Fibroblast of lung (primary cell): ENCODE results near the gene ZNF576. TPM values are rescaled to one million over a fixed set of nuclear protein-coding genes. Genes with fewer than 3 reads are reported as not detected.

Experiments
- DNase-seq, 2 donors: peaks; one replicate each; pipeline versions ENCODE4 v3.0.0 to v3.0.0-alpha.2; 2010; ENCODE audit warnings: low read depth in 2 of 2
- H2AFZ ChIP-seq: 2 replicates; pipeline ENCODE4 v1.5.1; 2012; ENCODE audit warnings: low read length, control low read depth, inconsistent platforms
- H3K27ac ChIP-seq: 2 replicates; pipeline ENCODE4 v1.5.1; 2011; ENCODE audit warnings: low read length, control low read depth; ENCODE audit not compliant: insufficient read depth
- H3K27me3 ChIP-seq: 2 replicates; pipeline ENCODE4 v1.5.1; 2011; ENCODE audit warnings: mild to moderate bottlenecking, low read length; ENCODE audit not compliant: control insufficient read depth, insufficient read depth
- H3K36me3 ChIP-seq: 2 replicates; pipeline ENCODE4 v1.5.1; 2011; ENCODE audit warnings: low read length; ENCODE audit not compliant: control insufficient read depth, insufficient read depth
- H3K4me1 ChIP-seq: 2 replicates; pipeline ENCODE4 v1.5.1; 2011; ENCODE audit warnings: low read length; ENCODE audit not compliant: control insufficient read depth, insufficient read depth; ENCODE audit errors: extremely low read depth
- H3K4me2 ChIP-seq: 2 replicates; pipeline ENCODE4 v1.5.1; 2011; ENCODE audit warnings: low read length, control low read depth; ENCODE audit not compliant: insufficient read depth; ENCODE audit errors: extremely low read depth
- H3K4me3 ChIP-seq, 4 experiments: fragments of 200-600 bp in 1 of 4; sonication (generic) in 1 of 4; replicated peaks in 1 of 4; 2 replicates each; pipeline ENCODE4 v1.5.1; 2011 to 2016; ENCODE audit warnings: low read length in 4 of 4, low read depth in 3 of 4, mild to moderate bottlenecking in 3 of 4, control low read depth in 2 of 4, inconsistent platforms in 1 of 4, mixed read lengths in 1 of 4; ENCODE audit not compliant: insufficient read depth in 1 of 4; ENCODE audit errors: control extremely low read depth in 1 of 4
- H3K79me2 ChIP-seq: 2 replicates; pipeline ENCODE4 v1.5.1; 2012; ENCODE audit warnings: mild to moderate bottlenecking, low read length, inconsistent platforms; ENCODE audit not compliant: control insufficient read depth, insufficient read depth
- H3K9ac ChIP-seq: 2 replicates; pipeline ENCODE4 v1.5.1; 2011; ENCODE audit warnings: mild to moderate bottlenecking, low read length, control low read depth; ENCODE audit not compliant: insufficient read depth
- H3K9me3 ChIP-seq: 2 replicates; pipeline ENCODE4 v1.5.1; 2012; ENCODE audit warnings: low read depth, low read length; ENCODE audit not compliant: control insufficient read depth, insufficient read depth
- H4K20me1 ChIP-seq: 2 replicates; pipeline ENCODE4 v1.5.1; 2011; ENCODE audit warnings: low read length; ENCODE audit not compliant: control insufficient read depth, insufficient read depth; ENCODE audit errors: extremely low read depth
- EZH2 ChIP-seq: IDR thresholded peaks from 2 replicates; pipeline ENCODE4 v1.5.1; 2012; ENCODE audit warnings: low read length, control low read depth, mild to moderate bottlenecking; ENCODE audit errors: missing control alignments
- polyA plus RNA-seq, 2 donors: library from polyadenylated mRNA; depleted of rRNA in 1 of 2; stranded (reverse) in 1 of 2; unstranded in 1 of 2; fragments of >200 nt; gene quantifications; 2 replicates each; pipeline ENCODE4 v1.2.1, GENCODE V29; 2011 to 2012; ENCODE audit warnings: missing spikeins in 1 of 2
- total RNA-seq: library from RNA; depleted of rRNA; stranded (reverse); fragments of >200 nt; gene quantifications from 2 replicates; pipeline ENCODE4 v1.2.1, GENCODE V29; 2014
- TF ChIP-seq, protein P1 (sequence below), 2 donors: IDR thresholded peaks in 1 of 2; conservative IDR thresholded peaks in 1 of 2; 1 replicate in 1 of 2; 2 replicates in 1 of 2; pipeline ENCODE4 v1.5.1; 2011 to 2012; ENCODE audit warnings: low read length in 2 of 2, control low read depth in 1 of 2, inconsistent platforms in 1 of 2, low read depth in 1 of 2, mild to moderate bottlenecking in 1 of 2

The ZNF576 gene
- total and polyA plus RNA-seq, 2 donors (not counting 1 experiment from before 2014, with no cell fraction given): 7.0 to 9.7 TPM

- no peak for DNase-seq
- TF ChIP-seq, protein P1, sequence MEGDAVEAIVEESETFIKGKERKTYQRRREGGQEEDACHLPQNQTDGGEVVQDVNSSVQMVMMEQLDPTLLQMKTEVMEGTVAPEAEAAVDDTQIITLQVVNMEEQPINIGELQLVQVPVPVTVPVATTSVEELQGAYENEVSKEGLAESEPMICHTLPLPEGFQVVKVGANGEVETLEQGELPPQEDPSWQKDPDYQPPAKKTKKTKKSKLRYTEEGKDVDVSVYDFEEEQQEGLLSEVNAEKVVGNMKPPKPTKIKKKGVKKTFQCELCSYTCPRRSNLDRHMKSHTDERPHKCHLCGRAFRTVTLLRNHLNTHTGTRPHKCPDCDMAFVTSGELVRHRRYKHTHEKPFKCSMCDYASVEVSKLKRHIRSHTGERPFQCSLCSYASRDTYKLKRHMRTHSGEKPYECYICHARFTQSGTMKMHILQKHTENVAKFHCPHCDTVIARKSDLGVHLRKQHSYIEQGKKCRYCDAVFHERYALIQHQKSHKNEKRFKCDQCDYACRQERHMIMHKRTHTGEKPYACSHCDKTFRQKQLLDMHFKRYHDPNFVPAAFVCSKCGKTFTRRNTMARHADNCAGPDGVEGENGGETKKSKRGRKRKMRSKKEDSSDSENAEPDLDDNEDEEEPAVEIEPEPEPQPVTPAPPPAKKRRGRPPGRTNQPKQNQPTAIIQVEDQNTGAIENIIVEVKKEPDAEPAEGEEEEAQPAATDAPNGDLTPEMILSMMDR (conservative IDR thresholded peaks at IDR 0.05 in 1 of 2, IDR thresholded peaks at IDR 0.05 in 1 of 2; ENCODE audit: low read depth in 1 of 2, low read length in 2 of 2): no peak
- TF ChIP-seq EZH2: no peak
- Histone ChIP-seq H3K27ac (no peak overlapping the region), H3K9me3 (no peaks in the 10 kb centered on the region), H3K4me3 (no peak overlapping the region), H3K9ac (no peak overlapping the region), H3K79me2 (peaks cover 3% of the 10 kb centered on the region), H3K4me2 (no peak overlapping the region), H3K4me1 (no peaks in the 10 kb centered on the region), H2AFZ (no peak overlapping the region), H3K27me3 (no peaks in the 10 kb centered on the region), H4K20me1 (no peaks in the 10 kb centered on the region), H3K36me3 (no peaks in the 10 kb centered on the region)
Measured at GRCh38 chr19:43569657-43570056, 26.7 kb upstream of the ZNF576 start.

GRCh38 chr19:43570174-43570791 lies 26.1 kb upstream of the ZNF576 start:
- no peaks in the 10 kb centered on the region for H4K20me1 ChIP-seq
- H3K27ac ChIP-seq: no peak overlapping the region
- DNase-seq: no peak
- H3K9me3 ChIP-seq: no peaks in the 10 kb centered on the region
- no peak overlapping the region for H3K9ac ChIP-seq
- no peaks in the 10 kb centered on the region for H3K4me1 ChIP-seq
- no peak overlapping the region for H2AFZ ChIP-seq
- H3K79me2 ChIP-seq: peaks cover 6% of the 10 kb centered on the region
- no peak overlapping the region for H3K4me2 ChIP-seq
- H3K36me3 ChIP-seq: no peaks in the 10 kb centered on the region
- no peaks in the 10 kb centered on the region for H3K27me3 ChIP-seq
- TF ChIP-seq EZH2: no peak
- TF ChIP-seq, protein P1 (conservative IDR thresholded peaks at IDR 0.05 in 1 of 2, IDR thresholded peaks at IDR 0.05 in 1 of 2; ENCODE audit: low read depth in 1 of 2, low read length in 2 of 2): no peak
- H3K4me3 ChIP-seq: no peak overlapping the region

GRCh38 chr19:43572171-43572588 lies 24.2 kb upstream of the ZNF576 start:
- no peak overlapping the region for H2AFZ ChIP-seq
- peaks cover 6% of the 10 kb centered on the region for H3K79me2 ChIP-seq
- no peaks in the 10 kb centered on the region for H3K4me1 ChIP-seq
- no peaks in the 10 kb centered on the region for H3K27me3 ChIP-seq
- no peaks in the 10 kb centered on the region for H4K20me1 ChIP-seq
- no peak for DNase-seq
- TF ChIP-seq EZH2: no peak
- TF ChIP-seq, protein P1 (conservative IDR thresholded peaks at IDR 0.05 in 1 of 2, IDR thresholded peaks at IDR 0.05 in 1 of 2; ENCODE audit: low read depth in 1 of 2, low read length in 2 of 2): no peak
- no peak overlapping the region for H3K4me2 ChIP-seq
- no peak overlapping the region for H3K27ac ChIP-seq
- H3K9me3 ChIP-seq: no peaks in the 10 kb centered on the region
- no peak overlapping the region for H3K9ac ChIP-seq
- H3K36me3 ChIP-seq: no peaks in the 10 kb centered on the region
- no peak overlapping the region for H3K4me3 ChIP-seq
